Measurements from ENCODE around the gene C12orf60.

C12orf60 gene

GRCh38 chr12:14777271-14777670 lies 26.2 kb upstream of the C12orf60 start:
- DNase-seq = no peak

GRCh38 chr12:14779834-14780233 lies 23.6 kb upstream of the C12orf60 start:
- DNase-seq = no peak

GRCh38 chr12:14780859-14781258 lies 22.6 kb upstream of the C12orf60 start:
- no peak for DNase-seq

GRCh38 chr12:14781563-14781962 lies 21.9 kb upstream of the C12orf60 start:
- no peak for DNase-seq

GRCh38 chr12:14782756-14783155 lies 20.7 kb upstream of the C12orf60 start:
- no peak for DNase-seq

DNA sequence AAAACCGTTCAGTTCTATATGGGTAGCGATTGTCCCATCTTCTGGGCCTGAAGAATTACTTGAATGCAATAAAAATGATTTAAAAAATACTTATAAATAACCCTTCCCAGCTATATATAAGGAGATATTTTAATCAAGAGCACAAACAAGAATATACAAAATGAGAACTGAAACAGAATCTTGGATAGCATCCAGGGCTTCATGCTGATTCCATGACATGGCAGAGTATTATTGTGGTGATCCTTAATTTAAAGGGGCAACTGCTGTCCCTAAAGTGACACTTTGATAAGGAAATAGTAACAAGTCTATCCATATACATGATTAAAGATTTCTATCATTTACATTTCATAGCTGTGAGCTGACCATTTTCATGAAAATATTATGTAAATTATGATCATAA lies 19.0 kb upstream of the C12orf60 start:
- DNase-seq = no peak

DNA sequence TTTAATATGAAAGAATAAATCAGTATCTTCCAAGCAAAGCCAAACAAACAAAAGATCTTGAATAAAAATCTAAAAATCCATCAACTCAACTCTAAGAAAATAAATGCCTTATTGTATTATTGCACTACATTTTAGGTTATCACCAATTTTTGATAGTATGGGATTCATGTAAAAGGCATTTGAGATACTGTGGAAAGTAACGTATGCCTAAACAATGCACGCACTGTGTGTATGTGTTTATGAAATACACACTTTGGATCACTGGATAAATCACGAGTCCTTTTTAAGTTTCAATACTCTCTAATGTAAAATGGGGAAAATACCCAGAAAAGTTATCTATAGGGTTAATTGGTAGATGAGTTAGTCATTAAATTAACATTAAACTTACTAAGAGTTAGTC lies 17.9 kb upstream of the C12orf60 start:
- no peak for DNase-seq

DNA sequence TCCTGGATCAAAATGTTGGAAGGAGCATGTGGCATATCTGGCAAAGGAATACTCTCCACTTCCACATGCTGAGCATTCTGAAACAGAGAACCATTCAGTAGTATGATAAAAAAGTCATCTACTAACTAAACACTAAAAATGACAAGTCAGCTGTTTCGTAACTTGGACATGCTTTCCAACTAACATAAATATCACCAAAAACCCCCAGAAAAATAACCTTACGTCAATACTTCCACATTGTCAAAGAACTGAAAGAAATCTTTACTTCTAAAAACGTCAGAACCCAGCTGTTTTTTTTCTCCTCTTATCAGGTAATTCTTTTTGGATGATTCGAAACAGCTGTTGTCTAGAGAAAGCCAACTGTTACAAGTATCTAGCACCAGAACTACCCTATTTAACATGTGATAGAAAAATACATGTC lies 8.4 kb upstream of the C12orf60 start:
- no peak for DNase-seq

DNA sequence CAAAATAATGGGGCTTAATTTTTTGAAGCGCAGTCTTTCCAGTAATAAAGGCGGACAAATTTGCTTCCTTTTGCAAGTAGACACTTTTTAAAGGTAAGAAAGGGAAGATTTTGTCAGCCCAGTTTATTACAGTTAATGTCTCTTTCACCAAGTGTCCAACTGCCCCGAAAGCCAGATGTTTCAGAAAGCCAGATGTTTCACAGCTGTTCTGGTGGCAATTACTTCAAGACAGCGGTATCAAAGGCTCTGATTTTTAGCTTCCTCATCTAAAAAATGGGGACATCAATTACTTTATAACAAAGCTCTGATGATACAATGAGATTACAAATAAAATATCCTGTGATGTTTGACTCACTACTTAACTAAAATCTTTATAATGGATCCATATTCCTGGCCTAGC lies 1.2 kb upstream of the C12orf60 start:
- no peak for DNase-seq

GRCh38 chr12:14802721-14803010 lies 804 bp upstream of the C12orf60 start:
- DNase-seq = no peak

DNA sequence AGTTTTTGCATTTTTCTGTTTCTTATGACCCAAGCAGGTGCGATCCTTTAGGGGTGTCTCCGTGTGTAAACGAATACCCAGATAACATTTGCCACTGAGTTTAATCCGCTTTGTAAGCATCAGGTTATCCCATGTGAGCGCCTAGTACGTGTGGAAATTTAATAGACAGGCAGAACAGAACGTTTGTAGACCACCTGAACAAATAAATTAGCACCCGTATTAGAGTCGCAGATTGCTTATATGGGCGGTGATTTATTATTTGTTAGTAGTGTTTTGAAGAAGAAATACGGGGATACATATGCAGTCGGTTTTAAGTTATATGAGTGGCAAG lies 325 bp downstream of the C12orf60 start:
- no peak for DNase-seq

- no peak for DNase-seq
These were observed 6.9 kb downstream of the C12orf60 start for GRCh38 chr12:14810167-14810952.

DNA sequence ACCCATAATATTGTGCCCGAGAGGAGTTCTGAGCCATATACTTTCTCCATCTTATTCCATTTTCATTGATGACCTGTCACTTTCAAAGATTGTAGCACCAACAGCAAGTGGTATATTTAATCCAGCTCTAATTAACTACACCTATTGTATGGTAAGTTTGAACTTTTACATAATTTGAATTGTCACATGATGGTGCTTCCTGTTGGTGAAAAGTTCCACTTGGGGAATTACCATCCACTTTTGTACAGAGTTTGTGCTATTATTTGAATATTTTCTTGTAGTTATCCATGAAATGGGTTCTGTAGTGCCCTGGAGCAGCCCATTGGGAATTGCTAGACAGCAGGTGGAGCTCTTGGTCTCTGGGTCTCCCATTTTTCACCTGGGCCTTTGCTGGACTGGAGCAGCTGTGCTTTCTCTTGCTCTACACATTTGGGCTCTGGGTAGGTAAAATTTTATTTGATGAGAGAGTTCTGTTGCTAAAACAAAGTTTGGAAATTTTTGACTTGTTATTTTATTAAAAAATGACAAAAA lies 7.5 kb downstream of the C12orf60 start:
- DNase-seq = peak in 1 of 2 experiments; percentile 33

DNA sequence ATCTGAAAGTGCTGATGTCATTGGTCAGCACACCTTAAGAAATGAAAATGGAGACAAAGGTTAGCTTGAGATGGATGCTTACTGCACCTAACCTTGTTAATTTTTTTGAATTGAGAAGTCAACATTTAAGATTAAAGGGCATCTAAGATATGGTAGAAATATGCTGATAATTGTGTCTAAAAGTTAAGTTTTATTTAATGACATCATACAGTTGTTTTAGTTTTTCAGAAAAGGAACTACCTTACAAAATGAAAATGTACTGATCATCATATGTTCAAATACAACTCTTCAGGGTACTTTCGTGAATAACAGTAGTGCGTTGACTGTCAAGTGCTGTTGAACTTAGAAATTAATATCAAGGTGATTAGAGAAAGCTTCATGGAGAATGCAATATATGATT lies 8.0 kb downstream of the C12orf60 start:
- DNase-seq = no peak

DNA sequence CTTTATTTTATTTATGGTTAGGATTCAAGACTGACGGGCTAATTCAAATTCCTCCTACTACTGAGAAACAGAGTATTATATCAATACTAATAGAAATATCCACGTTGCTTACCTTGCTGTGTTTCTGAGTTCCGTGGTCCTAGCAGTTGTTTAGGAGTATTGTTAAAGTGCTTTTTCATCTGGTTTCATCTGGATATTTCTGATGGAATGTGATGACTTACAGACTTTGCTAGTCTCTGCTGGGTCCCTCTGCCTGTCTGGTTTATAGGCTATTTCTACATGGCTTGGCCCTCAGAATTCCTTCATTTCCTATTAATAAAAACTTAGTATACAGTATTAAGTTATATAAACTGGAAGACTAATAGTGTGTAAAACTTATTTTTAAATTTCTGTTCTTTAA lies 10.5 kb downstream of the C12orf60 start, which contains the start of gene SMCO3:
Gene SMCO3, minus strand, starts transcription at position 169 of the 400 bp plus-strand sequence. CDS start 7,502 bp downstream, outside the sequence.
- no peak for DNase-seq

DNA sequence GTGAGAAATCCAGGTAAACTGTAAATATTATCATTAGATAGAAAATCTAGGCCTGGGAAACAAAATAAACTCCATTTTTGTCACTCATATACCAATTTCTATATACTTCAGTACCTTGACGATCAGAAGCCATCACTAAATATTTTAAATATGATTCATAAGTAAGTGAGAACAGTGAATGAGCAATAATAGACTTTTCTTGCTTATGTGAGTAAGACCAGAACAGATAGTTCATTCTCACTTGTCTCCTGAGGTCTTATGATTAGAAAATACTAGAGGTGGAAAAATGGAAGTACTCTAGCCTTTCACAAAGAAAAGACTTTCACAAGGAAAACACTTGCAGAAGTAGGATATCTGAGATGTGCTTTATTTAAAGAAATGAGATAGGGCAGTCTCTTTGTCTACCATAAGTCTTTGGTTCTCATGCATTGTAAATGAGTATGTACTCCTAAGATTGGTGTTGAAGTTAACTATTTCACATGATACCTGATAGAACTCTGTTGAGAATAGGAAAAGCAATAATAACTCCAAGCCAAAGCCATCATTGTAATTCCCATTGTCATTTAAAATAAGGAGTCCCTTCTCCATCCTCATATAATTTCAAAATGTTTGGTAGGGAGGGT lies 20.7 kb downstream of the C12orf60 start:
- no peak for DNase-seq

GRCh38 chr12:14825256-14825655 lies 21.8 kb downstream of the C12orf60 start:
- no peak for DNase-seq

DNA sequence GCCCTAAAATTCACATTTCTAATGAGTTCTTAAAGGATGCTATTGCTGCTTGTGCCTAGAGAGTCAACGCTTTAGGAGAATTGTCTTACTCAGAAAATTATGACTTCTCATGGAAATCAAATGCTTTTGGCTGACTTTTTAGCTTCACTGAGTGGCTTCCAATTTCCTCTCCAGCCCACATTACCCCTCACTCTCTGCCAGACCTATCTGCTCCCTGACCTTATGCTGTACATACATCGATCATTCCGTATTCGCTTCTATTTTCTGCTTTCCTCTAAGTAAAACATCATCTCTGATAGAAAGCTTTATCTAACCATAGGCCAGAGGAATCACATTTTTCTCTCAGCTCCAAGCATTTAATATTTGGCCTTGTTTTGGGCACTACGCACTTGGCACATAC lies 23.0 kb downstream of the C12orf60 start:
- DNase-seq = no peak

DNA sequence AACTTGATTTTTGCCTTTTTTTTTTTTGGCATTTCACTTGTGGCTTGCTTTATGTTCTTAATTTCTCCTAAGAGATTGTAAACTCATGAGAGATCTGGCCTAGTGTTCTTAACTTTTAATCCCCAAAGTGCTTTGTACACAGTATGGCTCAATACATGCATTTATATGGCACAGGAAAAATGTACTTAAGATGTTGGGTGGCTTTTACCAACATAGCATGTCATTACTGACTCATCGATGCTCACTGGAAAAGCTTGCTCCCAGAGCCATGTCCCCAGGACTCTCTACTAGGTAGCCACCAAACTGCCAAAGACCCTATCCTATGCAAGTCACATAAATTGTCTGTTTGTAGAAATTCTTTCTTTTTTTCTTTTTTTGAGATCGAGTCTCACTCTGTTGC lies 23.6 kb downstream of the C12orf60 start:
- no peak for DNase-seq

GRCh38 chr12:14828892-14829291 lies 25.4 kb downstream of the C12orf60 start:
- peak; percentile 3 to 27 for DNase-seq

DNA sequence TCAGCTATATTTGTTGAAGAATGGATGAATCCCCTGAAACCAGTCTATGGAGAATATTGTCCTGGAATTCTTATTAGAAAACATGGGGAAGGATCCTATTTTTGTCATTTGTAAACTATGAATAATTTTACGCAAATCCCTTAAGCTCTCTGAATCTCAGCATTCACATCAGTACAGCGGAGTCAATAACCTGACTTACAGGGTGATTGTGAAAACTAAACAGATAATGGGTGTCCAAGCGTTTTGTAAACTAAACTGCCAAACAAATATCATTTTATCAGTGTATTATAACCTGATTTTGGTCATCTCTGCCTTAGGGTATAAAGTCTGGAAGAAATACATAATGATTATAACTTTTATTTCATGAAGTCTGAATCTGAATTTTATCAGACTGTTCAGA lies 29.9 kb downstream of the C12orf60 start:
- DNase-seq = no peak

DNA sequence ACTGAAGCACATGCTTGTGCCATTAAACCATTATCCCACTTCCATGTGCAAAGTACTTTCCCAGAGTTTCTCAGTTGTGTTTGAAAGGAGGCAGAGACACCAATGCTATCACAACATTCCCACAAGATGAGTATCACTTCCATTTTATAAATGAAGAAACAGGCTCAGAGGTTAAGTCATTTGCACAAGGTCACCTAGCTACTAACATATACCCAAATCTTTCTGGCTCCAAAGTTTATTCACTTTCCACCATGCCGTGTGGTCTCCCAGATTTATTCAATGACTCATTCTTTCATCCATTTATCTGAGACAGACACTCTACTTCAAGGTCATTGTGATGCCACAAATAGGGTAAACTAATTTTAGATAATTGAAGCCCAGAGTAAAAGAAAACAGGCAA lies 30.5 kb downstream of the C12orf60 start:
- no peak for DNase-seq

GRCh38 chr12:14834509-14834908 lies 31.0 kb downstream of the C12orf60 start:
- DNase-seq = peak in 1 of 2 experiments; percentile 12

GRCh38 chr12:14836336-14837210 lies 33.1 kb downstream of the C12orf60 start:
- DNase-seq = no peak
